HG02759 (cell line): ENCODE data around the gene CDK5.

Experiments used
- ATAC-seq: cut with Tn5 transposase; IDR thresholded peaks from one replicate; pipeline ENCODE4 v1.9.1; 2021; ENCODE audit warnings: mild to moderate bottlenecking, moderate library complexity; ENCODE audit not compliant: unreplicated experiment

CDK5 gene

GRCh38 chr7:151074817-151075661 lies 17.3 kb upstream of the CDK5 start:
- ATAC-seq, result no peak

DNA sequence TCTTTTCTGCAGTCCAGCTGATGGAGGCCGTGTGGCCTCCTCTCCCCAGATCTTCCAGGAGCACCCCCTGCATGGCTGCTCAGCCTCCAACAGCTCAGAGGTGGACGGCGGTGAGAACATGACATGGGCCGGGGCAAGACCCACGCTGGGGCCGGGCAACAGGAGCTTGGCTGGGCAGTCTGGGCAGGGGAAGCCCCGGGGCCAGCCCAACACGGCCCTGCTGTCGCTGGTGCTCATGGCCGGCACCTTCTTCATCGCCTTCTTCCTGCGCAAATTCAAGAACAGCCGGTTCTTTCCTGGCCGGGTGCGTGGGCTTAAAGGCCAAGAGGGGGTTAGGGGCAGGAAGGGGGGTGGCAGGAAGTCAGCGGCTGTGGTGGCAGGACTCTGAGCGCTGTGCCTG lies 16.3 kb upstream of the CDK5 start:
- ATAC-seq, result no peak

DNA sequence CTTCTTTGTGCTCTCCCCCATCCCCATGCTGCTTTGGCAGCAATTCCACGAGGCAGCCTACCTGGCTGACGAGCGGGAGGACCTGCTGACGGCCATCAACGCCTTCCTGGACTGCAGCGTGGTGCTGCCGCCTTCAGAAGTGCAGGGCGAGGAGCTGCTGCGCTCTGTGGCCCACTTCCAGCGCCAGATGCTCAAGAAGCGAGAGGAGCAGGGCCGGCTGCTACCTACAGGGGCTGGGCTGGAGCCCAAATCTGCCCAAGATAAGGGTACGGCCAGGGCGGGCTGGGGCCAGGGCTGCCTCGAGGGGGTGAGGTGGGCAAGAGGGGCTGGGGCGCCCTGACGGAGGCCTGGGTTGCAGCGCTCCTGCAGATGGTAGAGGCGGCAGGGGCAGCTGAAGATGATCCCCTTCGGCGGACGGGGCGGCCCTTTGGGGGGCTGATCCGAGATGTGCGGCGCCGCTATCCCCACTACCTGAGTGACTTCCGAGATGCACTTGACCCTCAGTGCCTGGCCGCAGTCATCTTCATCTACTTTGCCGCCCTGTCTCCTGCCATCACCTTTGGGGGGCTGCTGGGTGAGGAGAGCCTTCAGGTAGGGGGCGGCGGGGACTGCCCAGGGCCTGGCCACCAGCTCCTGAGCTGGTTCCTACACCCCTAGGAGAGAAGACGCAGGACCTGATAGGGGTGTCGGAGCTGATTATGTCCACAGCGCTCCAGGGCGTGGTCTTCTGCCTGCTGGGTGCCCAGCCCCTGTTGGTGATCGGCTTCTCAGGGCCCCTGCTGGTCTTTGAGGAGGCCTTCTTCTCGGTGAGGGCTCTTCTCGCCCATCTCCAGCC lies 13.6 kb upstream of the CDK5 start:
- ATAC-seq, result no peak

DNA sequence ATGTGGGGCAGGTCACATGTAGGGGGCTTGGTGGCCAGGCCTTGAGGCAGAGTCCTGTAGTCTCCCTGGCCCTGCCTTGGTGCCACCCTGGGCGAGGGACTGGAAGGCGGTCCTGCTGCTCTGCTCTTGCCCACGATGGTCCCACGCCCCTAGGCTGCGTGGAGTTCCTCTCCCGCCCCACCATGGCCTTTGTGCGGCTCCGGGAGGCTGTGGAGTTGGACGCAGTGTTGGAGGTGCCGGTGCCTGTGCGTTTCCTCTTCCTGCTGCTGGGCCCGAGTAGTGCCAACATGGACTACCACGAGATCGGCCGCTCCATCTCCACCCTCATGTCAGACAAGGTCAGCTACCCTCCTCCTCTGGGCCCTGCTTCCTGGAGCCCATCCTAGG lies 12.9 kb upstream of the CDK5 start:
- no peak for ATAC-seq

DNA sequence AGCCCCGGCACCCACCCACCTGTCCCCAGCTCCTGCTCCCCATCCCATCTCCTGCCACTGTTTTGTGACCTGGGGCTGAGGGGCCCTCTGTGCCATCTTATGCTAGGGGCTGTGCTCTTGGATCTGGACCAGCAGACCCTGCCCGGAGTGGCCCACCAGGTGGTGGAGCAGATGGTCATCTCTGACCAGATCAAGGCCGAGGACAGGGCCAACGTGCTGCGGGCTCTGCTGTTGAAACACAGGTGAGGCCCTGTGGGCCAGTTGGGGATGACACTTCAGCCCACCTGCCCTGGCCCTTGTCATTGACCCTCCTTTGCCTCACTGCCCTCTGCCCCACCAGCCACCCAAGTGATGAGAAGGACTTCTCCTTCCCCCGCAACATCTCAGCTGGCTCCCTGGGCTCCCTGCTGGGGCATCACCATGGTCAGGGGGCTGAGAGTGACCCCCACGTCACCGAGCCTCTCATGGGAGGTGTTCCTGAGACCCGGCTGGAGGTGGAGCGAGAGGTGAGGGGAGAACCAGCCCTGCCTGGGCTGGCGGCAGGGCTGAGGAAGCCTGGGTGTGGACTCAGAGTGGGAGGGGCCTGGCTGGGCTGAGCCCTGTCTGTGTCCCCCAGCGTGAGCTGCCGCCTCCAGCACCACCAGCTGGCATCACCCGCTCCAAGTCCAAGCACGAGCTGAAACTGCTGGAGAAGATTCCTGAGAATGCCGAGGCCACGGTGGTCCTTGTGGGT lies 12.3 kb upstream of the CDK5 start:
- no peak for ATAC-seq

GRCh38 chr7:151068069-151068773 lies 10.5 kb upstream of the CDK5 start:
- no peak for ATAC-seq

GRCh38 chr7:151066273-151066974 lies 8.7 kb upstream of the CDK5 start:
- ATAC-seq, result no peak

DNA sequence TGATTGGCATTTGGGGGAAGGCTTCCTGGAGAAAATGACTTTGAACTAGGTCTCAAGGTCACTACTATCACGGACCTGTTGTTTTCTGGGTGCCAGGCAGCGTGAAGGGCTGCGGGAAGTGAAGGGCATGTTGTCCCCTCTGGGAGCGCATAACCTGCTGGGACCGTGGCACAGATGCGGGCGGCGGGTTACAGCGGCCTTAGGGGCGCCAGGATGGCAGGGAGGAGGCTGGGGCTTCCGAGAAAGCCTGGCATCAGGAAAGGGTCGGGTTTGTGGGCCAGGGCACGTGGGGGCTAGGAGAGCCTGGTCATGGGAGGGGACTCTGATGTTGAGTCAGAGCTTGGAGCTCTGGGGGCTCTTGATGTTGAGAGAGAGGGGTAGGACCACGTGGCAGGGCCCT lies 7.8 kb upstream of the CDK5 start:
- no peak for ATAC-seq

DNA sequence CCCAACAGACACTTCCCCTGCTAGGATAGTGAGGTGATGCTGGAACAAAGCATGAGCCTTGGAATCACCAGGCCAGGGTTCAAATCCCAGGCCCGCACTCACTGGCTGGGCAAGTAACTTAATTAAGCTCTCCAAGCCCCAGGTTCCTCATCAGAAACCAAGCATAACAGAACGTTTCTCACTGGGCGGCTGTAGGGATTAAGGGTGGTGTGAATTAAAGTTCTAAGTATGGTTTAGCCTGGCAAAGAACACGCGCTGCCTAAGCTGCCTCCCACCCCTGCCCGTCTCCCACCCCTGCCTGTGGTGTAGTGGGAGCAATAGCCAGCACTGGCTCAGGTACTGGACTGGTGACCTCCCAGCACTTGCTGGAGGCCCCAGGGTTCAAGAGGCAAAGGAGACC lies 7.3 kb upstream of the CDK5 start:
- ATAC-seq, result no peak

DNA sequence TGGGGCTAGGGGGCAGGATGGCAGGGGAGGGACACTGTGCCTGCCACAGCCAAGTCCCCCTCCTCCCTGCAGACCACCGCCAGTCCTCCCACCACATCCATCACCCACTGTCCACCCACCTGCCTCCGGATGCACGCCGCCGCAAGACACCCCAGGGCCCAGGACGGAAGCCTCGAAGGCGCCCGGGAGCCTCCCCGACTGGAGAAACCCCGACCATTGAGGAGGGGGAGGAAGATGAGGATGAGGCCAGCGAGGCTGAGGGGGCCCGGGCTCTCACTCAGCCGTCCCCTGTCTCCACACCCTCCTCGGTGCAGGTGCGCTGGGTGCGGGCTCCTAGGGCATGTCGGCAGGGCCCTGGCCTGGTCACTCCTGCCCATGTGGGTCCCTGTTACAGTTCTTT lies 6.8 kb upstream of the CDK5 start:
- no peak for ATAC-seq

DNA sequence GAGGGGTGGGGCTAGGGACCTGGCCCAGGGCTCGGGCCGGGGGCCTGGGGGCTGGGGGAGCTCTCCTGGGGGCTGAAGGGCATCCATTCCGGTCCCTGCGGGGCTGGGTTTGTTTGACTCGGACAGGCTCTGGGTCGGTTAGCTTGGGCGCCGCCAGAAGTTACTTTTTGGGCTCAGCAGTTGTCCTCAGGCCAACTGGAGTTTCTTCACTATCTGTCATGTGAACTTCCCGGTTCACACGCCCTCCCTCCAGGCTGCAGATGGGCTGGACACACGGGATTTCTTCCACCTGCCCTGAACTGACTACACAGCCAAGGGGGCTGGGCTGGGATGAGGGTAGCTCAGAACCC lies 5.5 kb upstream of the CDK5 start:
- no peak for ATAC-seq

DNA sequence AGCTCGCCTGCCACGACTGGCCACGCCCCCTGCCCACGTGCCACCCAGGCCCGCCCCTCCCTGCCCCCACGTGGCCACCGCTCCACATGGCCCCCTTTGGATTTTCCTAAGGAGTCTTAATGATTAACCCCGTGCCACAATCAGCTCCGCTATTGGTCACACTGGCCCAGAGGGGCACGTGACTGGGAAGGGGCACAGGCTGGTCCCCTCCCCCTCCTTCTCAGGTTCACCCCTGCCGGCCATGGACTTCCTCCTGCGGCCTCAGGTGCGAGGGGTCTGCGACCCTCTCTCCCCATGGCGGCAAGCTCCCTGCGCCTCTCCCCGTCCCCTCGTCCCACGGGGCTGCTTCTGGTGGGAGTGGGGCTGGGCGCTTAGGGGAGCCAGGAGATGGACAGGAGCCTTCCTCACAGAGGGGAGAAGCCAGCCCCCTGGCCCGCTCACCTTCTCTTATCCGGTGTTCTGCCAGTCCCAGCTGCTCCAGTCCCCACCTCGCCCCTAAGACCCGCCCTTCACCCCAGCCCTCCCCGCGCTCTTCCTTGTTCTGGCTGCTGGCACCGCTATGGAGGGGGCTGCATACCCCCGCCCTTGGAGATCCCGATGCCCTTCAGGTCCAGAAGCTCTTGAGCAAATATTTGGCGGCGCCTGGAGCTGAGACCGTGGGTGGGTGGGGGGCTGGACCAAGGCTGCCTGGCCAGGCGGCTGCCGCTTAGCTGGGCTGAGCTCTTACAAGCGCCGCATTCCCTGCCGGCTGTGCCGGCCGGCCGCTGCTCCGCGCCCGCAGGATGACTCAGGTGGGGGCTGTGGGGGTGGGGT lies 4.9 kb upstream of the CDK5 start:
- ATAC-seq, result no peak

DNA sequence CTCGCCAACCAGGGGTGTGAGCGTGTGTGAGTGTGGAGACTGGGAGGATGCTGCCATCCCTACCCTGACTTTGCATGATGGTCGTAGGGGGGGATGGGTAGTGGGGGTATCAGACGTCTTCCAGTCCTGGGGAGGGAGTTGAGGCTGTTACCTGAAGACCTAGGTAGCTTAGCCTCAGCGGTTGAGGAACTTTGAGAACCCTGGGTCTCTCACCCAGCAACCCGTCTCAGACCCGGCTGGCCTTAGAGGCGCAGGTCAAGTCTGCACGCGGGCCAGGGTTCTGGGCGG lies 4.4 kb upstream of the CDK5 start:
- ATAC-seq, result no peak

- no peak for ATAC-seq
Observed at GRCh38 chr7:151061213-151062110, 3.8 kb upstream of the CDK5 start.

DNA sequence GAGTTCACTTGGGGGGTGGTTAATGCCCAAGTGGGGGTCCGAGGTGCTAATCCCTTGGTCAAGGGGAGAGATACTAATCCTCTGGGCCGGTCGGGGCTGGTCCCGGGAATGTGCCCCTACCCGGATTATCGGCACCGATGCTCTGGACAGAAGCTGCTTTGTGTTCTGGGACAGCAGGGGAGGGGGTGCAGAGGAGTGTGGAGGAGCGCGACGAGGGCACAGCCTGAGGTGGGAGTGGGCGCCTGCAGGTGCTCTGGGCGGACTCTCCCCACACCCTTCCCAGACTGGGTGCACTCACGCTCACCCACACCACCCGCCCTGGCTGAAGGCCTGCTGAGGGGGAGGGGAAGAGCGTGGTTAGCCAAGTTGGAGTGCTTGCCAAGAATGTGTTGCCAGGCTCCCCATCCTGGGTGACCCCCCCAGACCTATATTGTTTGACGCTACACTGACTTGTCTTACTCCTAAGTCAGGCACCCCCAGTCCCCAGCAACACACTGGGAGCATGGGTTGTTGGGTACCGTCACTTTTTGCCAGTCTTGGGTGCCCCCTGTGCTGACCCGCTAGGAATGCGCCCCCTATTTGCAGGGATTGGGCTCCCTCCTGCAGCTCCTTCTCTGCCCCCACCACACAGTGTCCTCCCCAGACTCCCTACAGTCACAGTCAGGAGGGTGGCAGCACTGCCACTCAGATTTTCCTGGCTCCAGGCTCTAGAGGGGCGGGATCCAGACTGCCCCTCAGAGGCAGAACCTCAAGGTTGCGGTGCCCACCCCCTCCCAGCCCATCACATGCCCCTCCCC lies 2.9 kb upstream of the CDK5 start:
- ATAC-seq, result no peak

DNA sequence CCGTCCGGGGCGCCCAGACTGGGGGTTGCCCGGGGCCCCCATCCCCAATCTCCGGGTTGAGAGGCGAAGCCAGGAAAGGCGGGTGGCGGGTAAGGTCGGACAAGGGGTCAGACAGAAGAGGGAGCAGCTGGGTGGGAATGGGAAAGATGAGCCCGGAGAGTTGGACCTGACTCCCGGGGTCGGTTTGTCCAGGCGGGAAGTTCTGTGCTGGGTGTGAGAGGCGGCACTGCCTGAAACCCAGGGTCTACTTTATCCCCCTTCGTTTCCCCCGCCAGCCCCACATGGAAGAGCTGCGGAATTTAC lies 2.4 kb upstream of the CDK5 start:
- no peak for ATAC-seq

GRCh38 chr7:151059367-151060112 lies 1.8 kb upstream of the CDK5 start, which contains the start of gene SLC4A2:
Gene SLC4A2, plus strand, starts transcription at chr7:151059589. Its CDS starts 2,399 bp downstream, at chr7:151061988.
- peak; percentile 47 for ATAC-seq
